OCI-LY1 (cell line): ENCODE measurements around the gene DMRT1.

Experiments
- H2AFZ ChIP-seq: fragments of 200-600 bp; sonication (generic), shearing (Covaris generic); 2 replicates; pipeline ENCODE4 v1.6.0; 2014; ENCODE audit warnings: antibody characterized with exemption, mild to moderate bottlenecking, low read length
- H3F3A ChIP-seq: fragments of 200-600 bp; sonication (generic), shearing (Covaris generic); 2 replicates; pipeline ENCODE4 v1.6.0; 2014; ENCODE audit warnings: mild to moderate bottlenecking, antibody characterized with exemption, low read length, moderate library complexity; ENCODE audit not compliant: insufficient read depth
- H3K27ac ChIP-seq: fragments of 200-600 bp; sonication (generic); 2 replicates; pipeline ENCODE4 v1.5.1; 2014; ENCODE audit warnings: low read length, mixed run types, mild to moderate bottlenecking, low read depth; ENCODE audit not compliant: poor library complexity, severe bottlenecking
- H3K27me3 ChIP-seq: fragments of 200-600 bp; sonication (generic); 2 replicates; pipeline ENCODE4 v1.6.0; 2014; ENCODE audit warnings: antibody characterized with exemption, mild to moderate bottlenecking, low read length, moderate library complexity; ENCODE audit not compliant: insufficient read depth
- H3K36me3 ChIP-seq: fragments of 200-600 bp; sonication (generic); 2 replicates; pipeline ENCODE4 v1.6.1; 2014; ENCODE audit warnings: mild to moderate bottlenecking, antibody characterized with exemption, low read length, moderate library complexity, mixed read lengths; ENCODE audit not compliant: insufficient read depth
- H3K4me1 ChIP-seq: fragments of 200-600 bp; sonication (generic); 2 replicates; pipeline ENCODE4 v1.5.1; 2014; ENCODE audit warnings: mild to moderate bottlenecking, low read length, moderate library complexity; ENCODE audit not compliant: insufficient read depth, severe bottlenecking
- H3K4me2 ChIP-seq: fragments of 200-600 bp; sonication (generic), shearing (Covaris generic); 2 replicates; pipeline ENCODE4 v1.6.1; 2014; ENCODE audit warnings: low read length
- H3K4me3 ChIP-seq: fragments of 200-600 bp; sonication (generic); 2 replicates; pipeline ENCODE4 v1.5.1; 2014; ENCODE audit warnings: low read length, low read depth, mild to moderate bottlenecking, mixed read lengths; ENCODE audit not compliant: poor library complexity, severe bottlenecking
- H3K79me2 ChIP-seq: fragments of 200-600 bp; shearing (Covaris generic); 2 replicates; pipeline ENCODE4 v1.6.1; 2016; ENCODE audit warnings: mixed run types, low read length, mixed read lengths; ENCODE audit not compliant: insufficient read depth
- H3K9ac ChIP-seq: fragments of 200-600 bp; sonication (generic), shearing (Covaris generic); 2 replicates; pipeline ENCODE4 v1.6.1; 2014; ENCODE audit warnings: mild to moderate bottlenecking, low read length, mixed read lengths
- H3K9me2 ChIP-seq: fragments of 200-600 bp; sonication (generic), shearing (Covaris generic); 2 replicates; pipeline ENCODE4 v1.6.1; 2014; ENCODE audit warnings: low read depth, mild to moderate bottlenecking, low read length, mixed read lengths
- H3K9me3 ChIP-seq: fragments of 200-600 bp; shearing (Covaris generic); 2 replicates; pipeline ENCODE4 v1.6.1; 2014; ENCODE audit warnings: low read length, mixed read lengths
- H4K20me1 ChIP-seq: fragments of 200-600 bp; sonication (generic), shearing (Covaris generic); 2 replicates; pipeline ENCODE4 v1.6.0; 2016; ENCODE audit warnings: mild to moderate bottlenecking, low read length; ENCODE audit not compliant: insufficient read depth
- EZH2 ChIP-seq: fragments of 200-600 bp; sonication (generic), shearing (Covaris generic); IDR thresholded peaks from 2 replicates; pipeline ENCODE4 v1.8.0; 2017; ENCODE audit warnings: borderline replicate concordance, mixed run types, mild to moderate bottlenecking, antibody characterized with exemption, low read length, moderate library complexity, mixed read lengths
- TF ChIP-seq, protein P1 (sequence below): fragments of 200-600 bp; sonication (generic), shearing (Covaris generic); IDR thresholded peaks from 2 replicates; pipeline ENCODE4 v1.5.1; 2017; ENCODE audit warnings: mild to moderate bottlenecking, antibody characterized with exemption, low read length, moderate library complexity, mixed read lengths

DMRT1 gene

DNA sequence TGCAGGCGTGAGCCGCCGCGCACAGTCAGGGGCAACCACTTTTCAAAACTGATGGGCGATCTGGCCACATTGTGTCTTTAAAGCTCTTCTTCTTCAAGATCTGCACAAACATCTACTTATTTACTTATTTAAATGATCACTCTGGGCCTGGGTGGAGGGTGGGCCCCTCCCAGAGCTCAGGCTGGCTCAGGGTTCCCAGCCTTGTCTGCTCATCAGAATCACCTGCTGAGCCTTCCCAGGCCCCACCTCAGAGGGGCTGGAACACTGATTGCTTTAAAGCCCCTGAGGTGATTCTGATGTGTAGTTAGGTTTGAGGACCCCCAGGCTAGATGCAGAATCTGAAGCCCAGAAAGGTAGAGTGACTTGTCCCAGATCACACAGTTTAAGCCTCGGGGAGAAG, 45.6 kb upstream of the DMRT1 start:
- Histone ChIP-seq H3K9ac (no peak overlapping the region), H3K4me1 (no peaks in the 10 kb centered on the region), H3K9me2 (no peaks in the 10 kb centered on the region), H4K20me1 (no peaks in the 10 kb centered on the region), H3K9me3 (no peaks in the 10 kb centered on the region), H3K27ac (no peak overlapping the region), H3F3A (no peaks in the 10 kb centered on the region), H3K27me3 (no peaks in the 10 kb centered on the region), H2AFZ (no peak overlapping the region), H3K4me3 (no peak overlapping the region), H3K79me2 (no peaks in the 10 kb centered on the region), H3K36me3 (no peaks in the 10 kb centered on the region), H3K4me2 (no peak overlapping the region)
- no peak for TF ChIP-seq EZH2
- TF ChIP-seq, protein P1, sequence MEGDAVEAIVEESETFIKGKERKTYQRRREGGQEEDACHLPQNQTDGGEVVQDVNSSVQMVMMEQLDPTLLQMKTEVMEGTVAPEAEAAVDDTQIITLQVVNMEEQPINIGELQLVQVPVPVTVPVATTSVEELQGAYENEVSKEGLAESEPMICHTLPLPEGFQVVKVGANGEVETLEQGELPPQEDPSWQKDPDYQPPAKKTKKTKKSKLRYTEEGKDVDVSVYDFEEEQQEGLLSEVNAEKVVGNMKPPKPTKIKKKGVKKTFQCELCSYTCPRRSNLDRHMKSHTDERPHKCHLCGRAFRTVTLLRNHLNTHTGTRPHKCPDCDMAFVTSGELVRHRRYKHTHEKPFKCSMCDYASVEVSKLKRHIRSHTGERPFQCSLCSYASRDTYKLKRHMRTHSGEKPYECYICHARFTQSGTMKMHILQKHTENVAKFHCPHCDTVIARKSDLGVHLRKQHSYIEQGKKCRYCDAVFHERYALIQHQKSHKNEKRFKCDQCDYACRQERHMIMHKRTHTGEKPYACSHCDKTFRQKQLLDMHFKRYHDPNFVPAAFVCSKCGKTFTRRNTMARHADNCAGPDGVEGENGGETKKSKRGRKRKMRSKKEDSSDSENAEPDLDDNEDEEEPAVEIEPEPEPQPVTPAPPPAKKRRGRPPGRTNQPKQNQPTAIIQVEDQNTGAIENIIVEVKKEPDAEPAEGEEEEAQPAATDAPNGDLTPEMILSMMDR: no peak

DNA sequence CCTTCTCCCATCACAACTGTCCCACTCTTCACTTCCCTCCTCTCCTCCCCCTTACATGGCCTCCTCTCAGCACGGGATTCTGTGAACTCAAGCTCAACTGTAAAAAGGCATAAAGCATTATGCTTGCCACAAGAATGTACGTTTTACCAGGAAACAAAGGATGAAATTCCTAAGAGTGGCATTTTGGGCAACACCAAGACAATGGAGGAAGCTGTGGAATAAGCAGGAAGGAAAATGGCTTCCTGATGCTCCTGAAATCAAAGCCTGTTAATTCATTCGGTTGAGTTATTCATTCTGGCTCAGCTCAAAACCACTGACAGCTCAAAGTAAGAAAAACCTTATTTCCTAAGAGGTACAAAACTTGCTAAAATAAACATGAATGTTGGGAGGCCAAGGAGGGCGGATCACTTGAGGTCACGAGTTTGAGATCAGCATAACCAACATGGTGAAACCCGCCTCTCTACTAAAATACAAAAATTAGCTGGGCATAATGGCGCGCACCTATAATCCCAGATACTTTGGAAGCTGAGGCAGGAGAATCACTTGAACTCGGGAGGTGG, 40.8 kb upstream of the DMRT1 start:
- Histone ChIP-seq H3K79me2 (no peaks in the 10 kb centered on the region), H3K9me3 (no peaks in the 10 kb centered on the region), H3K9ac (no peak overlapping the region), H3K4me1 (no peaks in the 10 kb centered on the region), H2AFZ (no peak overlapping the region), H3K36me3 (no peaks in the 10 kb centered on the region), H3K4me2 (no peak overlapping the region), H4K20me1 (no peaks in the 10 kb centered on the region), H3K4me3 (no peak overlapping the region), H3K9me2 (no peaks in the 10 kb centered on the region), H3F3A (no peaks in the 10 kb centered on the region), H3K27ac (no peak overlapping the region), H3K27me3 (no peaks in the 10 kb centered on the region)
- TF ChIP-seq, protein P1: no peak
- TF ChIP-seq EZH2: no peak

DNA sequence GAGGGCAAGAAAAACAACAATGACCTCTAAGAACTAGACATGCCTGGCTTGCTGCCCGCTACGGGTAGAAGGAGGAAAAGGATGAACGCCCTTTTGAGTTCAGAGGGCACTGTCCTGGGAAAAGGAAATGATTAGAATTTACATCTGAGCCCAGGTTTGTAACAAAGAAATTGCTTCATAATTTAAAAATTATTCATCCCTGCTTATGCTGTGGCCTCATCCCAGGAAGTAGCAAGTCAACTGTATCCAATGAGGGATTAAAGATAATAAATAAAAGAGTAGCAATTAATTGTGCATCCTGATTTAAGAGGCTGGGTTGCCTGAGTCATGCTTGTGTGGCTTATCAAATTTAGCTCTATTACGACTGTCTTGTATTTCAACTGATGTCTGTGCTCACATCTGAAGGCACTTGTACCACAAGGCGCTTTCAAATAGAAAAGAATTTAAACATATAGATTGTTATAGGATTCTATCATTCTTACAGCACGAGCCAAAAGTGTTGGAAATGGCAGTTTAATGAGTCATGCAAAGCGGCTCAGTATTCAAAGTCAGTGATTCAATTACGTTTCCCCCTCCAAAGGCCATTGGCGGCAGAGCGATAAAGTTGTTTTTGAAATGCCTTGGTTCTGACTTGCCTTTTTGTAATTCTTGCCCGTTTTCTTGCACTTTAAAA, 40.0 kb upstream of the DMRT1 start:
- H2AFZ ChIP-seq: no peak overlapping the region

More for the DNA sequence above, 40.0 kb upstream of the DMRT1 start:
- no peak overlapping the region for H3K4me3 ChIP-seq
- no peaks in the 10 kb centered on the region for H3K27me3 ChIP-seq
- no peaks in the 10 kb centered on the region for H4K20me1 ChIP-seq
- H3K79me2 ChIP-seq: no peaks in the 10 kb centered on the region
- no peaks in the 10 kb centered on the region for H3K9me2 ChIP-seq
- H3K36me3 ChIP-seq: no peaks in the 10 kb centered on the region
- H3K4me2 ChIP-seq: no peak overlapping the region
- no peak overlapping the region for H3K9ac ChIP-seq
- no peaks in the 10 kb centered on the region for H3F3A ChIP-seq
- H3K9me3 ChIP-seq: no peaks in the 10 kb centered on the region
- TF ChIP-seq, protein P1: no peak
- TF ChIP-seq EZH2: no peak
- H3K4me1 ChIP-seq: no peaks in the 10 kb centered on the region
- no peak overlapping the region for H3K27ac ChIP-seq
